Epithelial cell of esophagus (primary cell): ENCODE results near the gene BCAM.

Experiments used
- DNase-seq: peaks from one replicate; pipeline ENCODE4 v3.0.0; 2010; ENCODE audit warnings: low read depth
- H3K4me3 ChIP-seq: 2 replicates; pipeline ENCODE4 v1.5.1; 2011; ENCODE audit warnings: mild to moderate bottlenecking, low read length, control low read depth
- TF ChIP-seq, protein P1 (sequence below): IDR thresholded peaks from 2 replicates; pipeline ENCODE4 v1.5.1; 2011; ENCODE audit warnings: low read depth, mild to moderate bottlenecking, low read length, control low read depth, inconsistent platforms; ENCODE audit not compliant: insufficient read depth; ENCODE audit errors: missing control alignments

Gene BCAM, protein sequence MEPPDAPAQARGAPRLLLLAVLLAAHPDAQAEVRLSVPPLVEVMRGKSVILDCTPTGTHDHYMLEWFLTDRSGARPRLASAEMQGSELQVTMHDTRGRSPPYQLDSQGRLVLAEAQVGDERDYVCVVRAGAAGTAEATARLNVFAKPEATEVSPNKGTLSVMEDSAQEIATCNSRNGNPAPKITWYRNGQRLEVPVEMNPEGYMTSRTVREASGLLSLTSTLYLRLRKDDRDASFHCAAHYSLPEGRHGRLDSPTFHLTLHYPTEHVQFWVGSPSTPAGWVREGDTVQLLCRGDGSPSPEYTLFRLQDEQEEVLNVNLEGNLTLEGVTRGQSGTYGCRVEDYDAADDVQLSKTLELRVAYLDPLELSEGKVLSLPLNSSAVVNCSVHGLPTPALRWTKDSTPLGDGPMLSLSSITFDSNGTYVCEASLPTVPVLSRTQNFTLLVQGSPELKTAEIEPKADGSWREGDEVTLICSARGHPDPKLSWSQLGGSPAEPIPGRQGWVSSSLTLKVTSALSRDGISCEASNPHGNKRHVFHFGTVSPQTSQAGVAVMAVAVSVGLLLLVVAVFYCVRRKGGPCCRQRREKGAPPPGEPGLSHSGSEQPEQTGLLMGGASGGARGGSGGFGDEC

DNA sequence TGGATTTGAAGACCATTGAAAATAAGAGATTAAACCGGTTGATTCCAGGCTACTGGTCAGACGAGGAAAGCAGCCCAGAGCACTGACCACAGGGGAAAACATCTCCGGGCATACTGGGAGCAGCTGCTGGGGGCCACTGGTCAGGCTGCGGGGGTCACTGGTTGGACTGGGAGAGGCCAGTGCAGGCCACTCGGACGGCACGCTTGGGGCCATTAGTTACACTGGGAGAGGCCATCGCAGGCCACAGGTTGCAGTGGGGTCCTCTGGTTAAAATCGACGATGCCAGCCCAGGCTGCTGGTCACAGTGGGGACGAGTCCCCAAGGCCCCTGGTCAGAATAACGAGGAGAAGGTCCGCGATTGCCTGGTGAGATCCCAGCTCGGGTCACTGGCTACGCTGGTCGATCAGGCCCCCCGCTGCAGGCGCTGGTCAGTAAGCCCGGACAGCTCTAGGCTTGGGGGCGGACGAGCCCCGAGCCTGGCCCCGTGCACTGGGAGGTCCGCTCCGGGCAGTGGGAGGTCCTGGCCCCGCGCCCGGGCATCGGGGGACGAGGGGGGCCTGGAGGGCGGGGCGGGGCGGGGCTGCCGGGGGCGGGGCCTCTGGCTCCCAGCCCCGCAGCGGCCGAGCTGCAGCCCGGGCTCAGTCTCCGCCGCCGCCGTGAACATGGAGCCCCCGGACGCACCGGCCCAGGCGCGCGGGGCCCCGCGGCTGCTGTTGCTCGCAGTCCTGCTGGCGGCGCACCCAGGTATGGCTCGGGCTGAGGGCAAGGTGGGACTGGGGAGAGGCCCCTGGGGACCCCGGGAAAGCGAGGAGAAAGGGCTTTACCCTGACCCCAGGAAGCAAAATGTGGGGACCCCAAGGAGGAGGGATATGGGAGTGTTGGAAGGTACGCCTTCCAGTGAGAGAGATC lies at the start of gene BCAM:
Gene BCAM (plus strand): TSS at position 641 of the 909 bp plus-strand sequence. CDS start 22 bp downstream, at position 663.
- DNase-seq, result peak; percentile 34
- H3K4me3 ChIP-seq, result peak within 1 kb of the TSS; percentile 58
- TF ChIP-seq, protein P1, sequence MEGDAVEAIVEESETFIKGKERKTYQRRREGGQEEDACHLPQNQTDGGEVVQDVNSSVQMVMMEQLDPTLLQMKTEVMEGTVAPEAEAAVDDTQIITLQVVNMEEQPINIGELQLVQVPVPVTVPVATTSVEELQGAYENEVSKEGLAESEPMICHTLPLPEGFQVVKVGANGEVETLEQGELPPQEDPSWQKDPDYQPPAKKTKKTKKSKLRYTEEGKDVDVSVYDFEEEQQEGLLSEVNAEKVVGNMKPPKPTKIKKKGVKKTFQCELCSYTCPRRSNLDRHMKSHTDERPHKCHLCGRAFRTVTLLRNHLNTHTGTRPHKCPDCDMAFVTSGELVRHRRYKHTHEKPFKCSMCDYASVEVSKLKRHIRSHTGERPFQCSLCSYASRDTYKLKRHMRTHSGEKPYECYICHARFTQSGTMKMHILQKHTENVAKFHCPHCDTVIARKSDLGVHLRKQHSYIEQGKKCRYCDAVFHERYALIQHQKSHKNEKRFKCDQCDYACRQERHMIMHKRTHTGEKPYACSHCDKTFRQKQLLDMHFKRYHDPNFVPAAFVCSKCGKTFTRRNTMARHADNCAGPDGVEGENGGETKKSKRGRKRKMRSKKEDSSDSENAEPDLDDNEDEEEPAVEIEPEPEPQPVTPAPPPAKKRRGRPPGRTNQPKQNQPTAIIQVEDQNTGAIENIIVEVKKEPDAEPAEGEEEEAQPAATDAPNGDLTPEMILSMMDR, result no peak

GRCh38 chr19:44762038-44762437 lies 46.9 kb upstream of the BCAM start:
- TF ChIP-seq, protein P1, result no peak
- DNase-seq, result no peak
- no peak overlapping the region for H3K4me3 ChIP-seq

- TF ChIP-seq, protein P1, result no peak
- no peak overlapping the region for H3K4me3 ChIP-seq
- peak; percentile 32 for DNase-seq
Observed at GRCh38 chr19:44765033-44765948, 43.6 kb upstream of the BCAM start.

DNA sequence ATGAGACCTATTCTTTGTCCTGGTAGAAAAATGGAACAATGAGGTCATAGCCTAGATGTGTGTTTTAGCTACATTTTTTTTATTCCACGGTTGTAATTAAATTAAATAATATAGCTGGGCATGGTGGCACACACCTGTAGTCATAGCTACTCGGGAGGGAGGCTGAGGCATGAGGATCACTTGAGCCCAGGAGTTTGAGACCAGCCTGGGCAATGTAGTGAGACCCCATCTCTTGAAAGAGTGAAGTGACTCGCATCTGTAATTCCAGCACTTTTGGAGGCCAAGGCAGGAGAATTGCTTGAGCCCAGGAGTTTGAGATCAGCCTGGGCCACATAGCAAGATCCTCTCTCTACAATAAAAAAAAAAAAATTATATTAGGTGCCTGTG lies 43.0 kb upstream of the BCAM start:
- TF ChIP-seq, protein P1, result no peak
- DNase-seq, result no peak
- H3K4me3 ChIP-seq, result no peak overlapping the region

- TF ChIP-seq, protein P1, result no peak
- no peak overlapping the region for H3K4me3 ChIP-seq
- no peak for DNase-seq
Observed at GRCh38 chr19:44767295-44768180, 41.4 kb upstream of the BCAM start.
